Measurements from ENCODE around the gene KRTAP5-7. TPM values are rescaled to one million over a fixed set of nuclear protein-coding genes. Genes with fewer than 3 reads are reported as not detected.

The KRTAP5-7 gene
- total RNA-seq, 1 donor from 2014 or later: not detected

GRCh38 chr11:71491531-71491930, 35.5 kb upstream of the KRTAP5-7 start:
- TF ChIP-seq, protein P1, sequence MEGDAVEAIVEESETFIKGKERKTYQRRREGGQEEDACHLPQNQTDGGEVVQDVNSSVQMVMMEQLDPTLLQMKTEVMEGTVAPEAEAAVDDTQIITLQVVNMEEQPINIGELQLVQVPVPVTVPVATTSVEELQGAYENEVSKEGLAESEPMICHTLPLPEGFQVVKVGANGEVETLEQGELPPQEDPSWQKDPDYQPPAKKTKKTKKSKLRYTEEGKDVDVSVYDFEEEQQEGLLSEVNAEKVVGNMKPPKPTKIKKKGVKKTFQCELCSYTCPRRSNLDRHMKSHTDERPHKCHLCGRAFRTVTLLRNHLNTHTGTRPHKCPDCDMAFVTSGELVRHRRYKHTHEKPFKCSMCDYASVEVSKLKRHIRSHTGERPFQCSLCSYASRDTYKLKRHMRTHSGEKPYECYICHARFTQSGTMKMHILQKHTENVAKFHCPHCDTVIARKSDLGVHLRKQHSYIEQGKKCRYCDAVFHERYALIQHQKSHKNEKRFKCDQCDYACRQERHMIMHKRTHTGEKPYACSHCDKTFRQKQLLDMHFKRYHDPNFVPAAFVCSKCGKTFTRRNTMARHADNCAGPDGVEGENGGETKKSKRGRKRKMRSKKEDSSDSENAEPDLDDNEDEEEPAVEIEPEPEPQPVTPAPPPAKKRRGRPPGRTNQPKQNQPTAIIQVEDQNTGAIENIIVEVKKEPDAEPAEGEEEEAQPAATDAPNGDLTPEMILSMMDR (IDR thresholded peaks at IDR 0.05): no peak
- Mint-ChIP-seq H3K27ac (ENCODE audit: unreplicated experiment) (no peak overlapping the region), H3K9me3 (ENCODE audit: low read depth) (peaks cover 2% of the 10 kb centered on the region), H3K4me3 (ENCODE audit: unreplicated experiment) (no peak overlapping the region), H3K36me3 (ENCODE audit: low read depth) (peaks cover 48% of the 10 kb centered on the region), H3K27me3 (ENCODE audit: low read depth) (no peaks in the 10 kb centered on the region), H3K4me1 (ENCODE audit: low read depth) (peaks cover 10% of the 10 kb centered on the region)
- peak; percentile 79 for DNase-seq (ENCODE audit: low spot score)

DNA sequence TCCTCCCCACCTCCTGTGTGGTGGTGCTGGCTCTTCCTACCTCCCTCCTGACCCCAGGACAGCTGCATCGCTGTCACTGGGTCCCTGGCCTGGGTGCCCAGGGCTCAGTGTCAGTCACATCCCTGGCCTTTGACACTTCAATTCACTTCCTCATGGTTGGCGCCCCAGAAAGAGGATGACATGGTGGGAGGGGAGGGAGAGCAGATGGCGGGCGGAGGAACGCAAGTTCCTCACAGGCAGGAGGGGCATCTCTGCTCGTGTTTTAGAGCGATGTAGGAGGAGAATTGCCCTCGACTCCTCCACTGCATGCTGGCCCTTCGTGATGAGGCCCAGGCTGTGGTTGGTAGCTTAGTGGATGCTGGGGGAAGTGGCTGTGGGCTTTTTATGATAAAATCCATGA, 35.1 kb upstream of the KRTAP5-7 start:
- Mint-ChIP-seq H3K36me3 (ENCODE audit: low read depth) (peaks cover 51% of the 10 kb centered on the region), H3K9me3 (ENCODE audit: low read depth) (peaks cover 3% of the 10 kb centered on the region), H3K4me3 (ENCODE audit: unreplicated experiment) (no peak overlapping the region), H3K27me3 (ENCODE audit: low read depth) (no peaks in the 10 kb centered on the region), H3K4me1 (ENCODE audit: low read depth) (peaks cover 10% of the 10 kb centered on the region), H3K27ac (ENCODE audit: unreplicated experiment) (no peak overlapping the region)
- TF ChIP-seq, protein P1 (IDR thresholded peaks at IDR 0.05): no peak
- no peak for DNase-seq (ENCODE audit: low spot score)

DNA sequence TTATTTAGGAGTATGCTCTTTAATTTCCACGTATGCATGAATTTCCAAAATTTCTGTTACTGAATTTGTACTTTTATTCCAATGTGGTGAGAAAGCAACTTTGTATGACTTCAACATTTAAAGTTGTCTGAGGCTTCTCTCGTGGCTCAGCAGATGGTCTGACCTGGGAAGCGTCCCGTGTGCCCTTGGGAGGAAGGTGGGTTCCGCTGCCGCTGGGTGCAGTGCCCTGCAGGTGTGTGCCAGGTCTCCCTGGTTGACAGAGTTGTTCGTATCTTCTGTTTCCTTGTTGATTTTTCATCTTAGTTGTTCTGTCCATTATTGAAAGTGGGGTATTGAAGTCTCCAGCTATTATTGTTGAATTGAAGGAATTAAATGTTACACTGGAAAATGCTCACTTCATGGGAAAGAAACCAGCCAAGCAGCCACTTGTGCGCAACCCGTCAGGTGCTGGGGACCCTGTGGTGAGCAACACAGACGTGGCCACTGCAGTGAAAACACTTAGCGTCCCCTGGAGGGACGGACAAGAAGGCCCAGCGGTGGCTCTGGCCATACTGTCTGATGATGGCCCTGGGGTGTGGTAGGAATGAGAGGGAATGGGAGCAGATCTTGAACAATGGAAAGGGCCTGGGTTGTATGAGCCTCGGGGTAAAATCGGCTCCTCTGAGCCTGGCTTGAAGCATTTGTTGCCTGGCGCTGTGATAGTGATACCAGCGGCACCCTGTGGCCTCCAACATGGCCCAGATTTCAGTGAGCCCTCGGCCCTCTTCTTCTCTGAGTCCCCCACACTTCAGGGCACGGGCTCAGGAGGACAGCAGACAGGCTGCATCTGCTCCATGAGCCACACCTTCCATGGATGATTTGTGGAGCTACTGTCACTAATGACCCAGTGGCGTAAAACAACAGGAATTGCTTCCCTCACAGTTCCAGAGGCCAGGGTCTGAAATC, 31.5 kb upstream of the KRTAP5-7 start:
- DNase-seq (ENCODE audit: low spot score): peak; percentile 61
- no peaks in the 10 kb centered on the region for H3K27me3 Mint-ChIP-seq (ENCODE audit: low read depth)
- H3K4me1 Mint-ChIP-seq (ENCODE audit: low read depth): peaks cover 5% of the 10 kb centered on the region
- peaks cover 57% of the 10 kb centered on the region for H3K36me3 Mint-ChIP-seq (ENCODE audit: low read depth)
- no peak overlapping the region for H3K4me3 Mint-ChIP-seq (ENCODE audit: unreplicated experiment)
- no peak overlapping the region for H3K27ac Mint-ChIP-seq (ENCODE audit: unreplicated experiment)
- TF ChIP-seq, protein P1 (IDR thresholded peaks at IDR 0.05): no peak
- H3K9me3 Mint-ChIP-seq (ENCODE audit: low read depth): peaks cover 3% of the 10 kb centered on the region

GRCh38 chr11:71496421-71496820, 30.6 kb upstream of the KRTAP5-7 start:
- Mint-ChIP-seq H3K4me3 (ENCODE audit: unreplicated experiment) (no peak overlapping the region), H3K9me3 (ENCODE audit: low read depth) (peaks cover 3% of the 10 kb centered on the region)
- DNase-seq (ENCODE audit: low spot score): peak; percentile 47

GRCh38 chr11:71498091-71498490, 29.0 kb upstream of the KRTAP5-7 start:
- TF ChIP-seq, protein P1 (IDR thresholded peaks at IDR 0.05): no peak
- Mint-ChIP-seq H3K36me3 (ENCODE audit: low read depth) (peaks cover 49% of the 10 kb centered on the region), H3K27me3 (ENCODE audit: low read depth) (no peaks in the 10 kb centered on the region), H3K4me1 (ENCODE audit: low read depth) (peaks cover 6% of the 10 kb centered on the region), H3K27ac (ENCODE audit: unreplicated experiment) (no peak overlapping the region), H3K9me3 (ENCODE audit: low read depth) (peaks cover 3% of the 10 kb centered on the region), H3K4me3 (ENCODE audit: unreplicated experiment) (no peak overlapping the region)
- DNase-seq (ENCODE audit: low spot score): peak; percentile 68

More at GRCh38 chr11:71496421-71496820, 30.6 kb upstream of the KRTAP5-7 start:
- Mint-ChIP-seq H3K27ac (ENCODE audit: unreplicated experiment) (no peak overlapping the region), H3K4me1 (ENCODE audit: low read depth) (peaks cover 6% of the 10 kb centered on the region), H3K27me3 (ENCODE audit: low read depth) (no peaks in the 10 kb centered on the region), H3K36me3 (ENCODE audit: low read depth) (peaks cover 57% of the 10 kb centered on the region)
- TF ChIP-seq, protein P1 (IDR thresholded peaks at IDR 0.05): no peak

Data from chondrocyte (in vitro differentiated cells).